ENCODE results near the gene CNIH3.

The CNIH3 gene

GRCh38 chr1:224616756-224617409, 766 bp downstream of the CNIH3 start:
- no peak for DNase-seq

- peak; percentile 21 for DNase-seq
Observed at GRCh38 chr1:224617410-224618355, 1.6 kb downstream of the CNIH3 start.

- no peak for DNase-seq
Observed at GRCh38 chr1:224619209-224619608, 3.1 kb downstream of the CNIH3 start.

GRCh38 chr1:224620105-224620504, 4.0 kb downstream of the CNIH3 start:
- no peak for DNase-seq

GRCh38 chr1:224621813-224622682, 5.9 kb downstream of the CNIH3 start:
- no peak for DNase-seq

- DNase-seq, result no peak
Observed at GRCh38 chr1:224622831-224623230, 6.7 kb downstream of the CNIH3 start.

GRCh38 chr1:224623310-224623714, 7.2 kb downstream of the CNIH3 start:
- peak; percentile 80 for DNase-seq

GRCh38 chr1:224623743-224624333, 7.7 kb downstream of the CNIH3 start:
- DNase-seq, result peak; percentile 97

GRCh38 chr1:224624432-224624831, 8.3 kb downstream of the CNIH3 start:
- DNase-seq, result no peak

GRCh38 chr1:224626042-224626441, 9.9 kb downstream of the CNIH3 start:
- DNase-seq, result peak; percentile 89

GRCh38 chr1:224629965-224630364, 13.8 kb downstream of the CNIH3 start:
- DNase-seq, result no peak

- peak; percentile 77 for DNase-seq
Observed at GRCh38 chr1:224631462-224632115, 15.5 kb downstream of the CNIH3 start.

GRCh38 chr1:224632381-224632871, 16.3 kb downstream of the CNIH3 start:
- peak; percentile 92 for DNase-seq

- peak; percentile 78 for DNase-seq
Observed at GRCh38 chr1:224632921-224633321, 16.8 kb downstream of the CNIH3 start.

GRCh38 chr1:224635356-224635755, 19.2 kb downstream of the CNIH3 start:
- DNase-seq, result peak; percentile 86

- peak; percentile 93 for DNase-seq
Observed at GRCh38 chr1:224637515-224637914, 21.4 kb downstream of the CNIH3 start.

GRCh38 chr1:224637936-224638335, 21.8 kb downstream of the CNIH3 start:
- DNase-seq, result no peak

GRCh38 chr1:224639426-224639975, 23.4 kb downstream of the CNIH3 start:
- DNase-seq, result no peak

- no peak for DNase-seq
Observed at GRCh38 chr1:224640018-224640417, 23.9 kb downstream of the CNIH3 start.

GRCh38 chr1:224640587-224640986, 24.5 kb downstream of the CNIH3 start:
- no peak for DNase-seq

GRCh38 chr1:224641030-224641429, 24.9 kb downstream of the CNIH3 start:
- peak; percentile 16 for DNase-seq

GRCh38 chr1:224643653-224644052, 27.5 kb downstream of the CNIH3 start:
- DNase-seq, result no peak
